ENCODE measurements around the gene AMPD3. TPM values are rescaled to one million over a fixed set of nuclear protein-coding genes. Genes with fewer than 3 reads are reported as not detected.

AMPD3 gene
- total RNA-seq, 1 donor from 2014 or later, result 18.3 TPM

GRCh38 chr11:10500757-10501684, 46.0 kb downstream of the AMPD3 start:
- Mint-ChIP-seq H3K36me3 (ENCODE audit: low read depth) (peaks cover 43% of the 10 kb centered on the region), H3K4me1 (no peaks in the 10 kb centered on the region), H3K9me3 (no peaks in the 10 kb centered on the region), H3K27ac (no peak overlapping the region), H3K4me3 (no peak overlapping the region), H3K27me3 (no peaks in the 10 kb centered on the region)
- intact Hi-C loops (cut with micrococcal nuclease), result no loop called here
- DNase-seq, result no peak

- DNase-seq, result no peak
- Mint-ChIP-seq H3K4me1 (no peaks in the 10 kb centered on the region), H3K4me3 (no peak overlapping the region), H3K36me3 (ENCODE audit: low read depth) (peaks cover 38% of the 10 kb centered on the region), H3K27ac (no peak overlapping the region), H3K27me3 (no peaks in the 10 kb centered on the region), H3K9me3 (no peaks in the 10 kb centered on the region)
- intact Hi-C loops (cut with micrococcal nuclease), result no loop called here
Observed at GRCh38 chr11:10502065-10502680, 47.1 kb downstream of the AMPD3 start.

- intact Hi-C loops (cut with micrococcal nuclease), result no loop called here
Observed at GRCh38 chr11:10502770-10503169, 47.7 kb downstream of the AMPD3 start.

DNA sequence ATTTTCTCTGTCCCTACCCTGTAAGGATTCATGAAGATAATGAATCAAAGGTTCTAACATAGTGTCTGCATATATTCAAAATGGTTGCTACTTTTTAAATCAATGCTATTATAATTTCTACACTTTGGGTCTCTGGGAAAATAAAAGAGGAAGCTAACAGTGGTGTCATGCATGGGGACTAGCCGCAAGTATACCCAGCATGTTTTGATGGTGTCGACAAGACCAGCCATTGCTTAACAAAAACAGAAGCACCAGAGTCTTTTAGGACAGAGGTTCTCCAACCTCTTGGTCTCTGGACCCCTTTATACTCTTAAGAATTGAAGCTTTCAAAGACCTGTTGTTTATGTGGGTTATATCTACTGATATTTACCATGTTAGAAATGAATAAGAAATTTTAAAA, 48.2 kb downstream of the AMPD3 start:
- H3K4me3 Mint-ChIP-seq, result no peak overlapping the region
- no peaks in the 10 kb centered on the region for H3K27me3 Mint-ChIP-seq
- no peaks in the 10 kb centered on the region for H3K4me1 Mint-ChIP-seq
- peaks cover 30% of the 10 kb centered on the region for H3K36me3 Mint-ChIP-seq (ENCODE audit: low read depth)
- H3K27ac Mint-ChIP-seq, result no peak overlapping the region
- no peak for DNase-seq
- intact Hi-C loops (cut with micrococcal nuclease), result no loop called here
- H3K9me3 Mint-ChIP-seq, result no peaks in the 10 kb centered on the region

More at GRCh38 chr11:10502770-10503169, 47.7 kb downstream of the AMPD3 start:
- Mint-ChIP-seq H3K36me3 (ENCODE audit: low read depth) (peaks cover 34% of the 10 kb centered on the region), H3K27ac (no peak overlapping the region), H3K4me1 (no peaks in the 10 kb centered on the region), H3K27me3 (no peaks in the 10 kb centered on the region), H3K4me3 (no peak overlapping the region), H3K9me3 (no peaks in the 10 kb centered on the region)
- no peak for DNase-seq

DNA sequence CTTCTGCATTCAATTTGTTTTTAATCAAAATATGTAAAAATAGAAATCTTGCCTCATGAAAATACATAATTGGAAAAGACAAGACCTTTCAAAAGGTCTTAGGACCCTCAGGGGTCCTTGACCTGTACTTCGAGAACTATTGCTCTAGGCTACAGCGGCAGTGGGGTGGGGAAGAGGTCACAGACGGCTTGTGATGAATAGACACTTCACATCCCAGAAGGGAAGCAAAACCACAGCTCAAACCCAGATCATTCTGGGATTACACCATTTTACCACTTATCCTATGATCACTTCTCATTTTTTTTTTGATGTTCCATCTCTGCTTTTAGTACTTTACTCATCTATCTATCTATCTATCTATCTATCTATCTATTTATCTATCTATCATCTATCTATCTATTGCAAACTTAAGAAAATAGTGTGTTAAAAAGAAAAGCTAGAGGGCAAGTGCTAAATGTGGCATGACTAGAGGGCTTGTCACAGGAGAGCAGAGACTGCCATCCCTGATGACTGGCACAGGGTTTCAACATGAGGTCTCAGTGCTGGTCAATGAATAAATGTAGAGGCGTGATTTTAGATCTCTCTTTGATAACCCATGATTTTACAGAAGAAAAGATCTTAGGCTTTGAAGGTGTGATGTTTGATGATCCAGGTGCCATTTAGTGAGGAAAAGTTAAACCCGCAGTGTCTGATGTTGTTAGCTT, 48.9 kb downstream of the AMPD3 start:
- no peak for DNase-seq
- Mint-ChIP-seq H3K27ac (no peak overlapping the region), H3K9me3 (no peaks in the 10 kb centered on the region), H3K27me3 (no peaks in the 10 kb centered on the region), H3K36me3 (ENCODE audit: low read depth) (peaks cover 30% of the 10 kb centered on the region), H3K4me3 (no peak overlapping the region), H3K4me1 (no peaks in the 10 kb centered on the region)
- intact Hi-C loops (cut with micrococcal nuclease), result no loop called here

- Mint-ChIP-seq H3K9me3 (no peaks in the 10 kb centered on the region), H3K4me3 (no peak overlapping the region), H3K27me3 (no peaks in the 10 kb centered on the region), H3K36me3 (ENCODE audit: low read depth) (peaks cover 30% of the 10 kb centered on the region), H3K27ac (no peak overlapping the region), H3K4me1 (no peaks in the 10 kb centered on the region)
- DNase-seq, result no peak
- intact Hi-C loops (cut with micrococcal nuclease), result no loop called here
Observed at GRCh38 chr11:10504490-10504889, 49.4 kb downstream of the AMPD3 start.

DNA sequence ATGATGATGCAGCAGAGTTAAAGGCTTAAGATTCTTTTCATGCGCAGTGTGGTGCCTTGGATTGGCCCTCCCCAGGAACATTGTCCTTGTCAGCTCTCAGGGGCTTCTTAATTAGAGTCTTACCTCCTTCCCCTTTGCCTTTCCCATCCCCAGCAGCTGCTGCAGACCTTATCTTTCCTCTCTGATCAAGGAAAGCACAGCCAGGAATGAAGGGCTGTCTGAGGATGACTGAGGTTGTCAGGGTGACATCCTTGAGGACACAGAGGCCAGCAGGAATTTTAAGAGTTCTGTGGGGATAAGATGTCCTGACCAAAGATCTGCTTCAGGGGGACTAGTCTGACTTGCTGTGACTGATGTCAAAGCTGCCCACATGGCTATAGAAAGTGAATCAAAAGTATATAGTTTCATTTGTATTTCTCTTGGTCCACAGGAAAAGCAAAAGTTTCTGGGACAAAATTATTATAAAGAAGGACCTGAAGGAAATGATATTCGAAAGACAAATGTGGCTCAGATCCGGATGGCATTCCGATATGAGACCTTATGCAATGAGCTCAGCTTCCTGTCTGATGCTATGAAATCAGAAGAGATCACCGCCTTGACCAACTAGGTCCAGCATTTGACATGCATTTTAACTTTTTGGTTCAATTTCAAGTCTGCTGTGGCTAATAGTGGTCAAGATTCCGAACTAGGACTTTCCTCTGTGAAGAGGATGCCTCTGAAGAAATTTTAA, 50.4 kb downstream of the AMPD3 start:
- Mint-ChIP-seq H3K4me3 (no peak overlapping the region), H3K27ac (no peak overlapping the region), H3K9me3 (no peaks in the 10 kb centered on the region), H3K4me1 (no peaks in the 10 kb centered on the region), H3K36me3 (ENCODE audit: low read depth) (peaks cover 26% of the 10 kb centered on the region), H3K27me3 (no peaks in the 10 kb centered on the region)
- intact Hi-C loops (cut with micrococcal nuclease), result no loop called here
- DNase-seq, result no peak

GRCh38 chr11:10506008-10506370, 50.9 kb downstream of the AMPD3 start:
- Mint-ChIP-seq H3K27ac (no peak overlapping the region), H3K9me3 (no peaks in the 10 kb centered on the region), H3K36me3 (ENCODE audit: low read depth) (peaks cover 27% of the 10 kb centered on the region), H3K4me3 (no peak overlapping the region), H3K4me1 (peaks cover 2% of the 10 kb centered on the region), H3K27me3 (no peaks in the 10 kb centered on the region)
- DNase-seq, result no peak
- intact Hi-C loops (cut with micrococcal nuclease), result no loop called here

GRCh38 chr11:10511181-10511621, 56.1 kb downstream of the AMPD3 start:
- Mint-ChIP-seq H3K4me3 (no peak overlapping the region), H3K27ac (no peak overlapping the region), H3K4me1 (peaks cover 2% of the 10 kb centered on the region), H3K27me3 (no peaks in the 10 kb centered on the region), H3K36me3 (ENCODE audit: low read depth) (peaks cover 18% of the 10 kb centered on the region), H3K9me3 (no peaks in the 10 kb centered on the region)
- no peak for DNase-seq
- intact Hi-C loops (cut with micrococcal nuclease), result no loop called here

GRCh38 chr11:10514202-10514601, 59.1 kb downstream of the AMPD3 start:
- no peak for DNase-seq
- Mint-ChIP-seq H3K27ac (no peak overlapping the region), H3K27me3 (no peaks in the 10 kb centered on the region), H3K4me3 (no peak overlapping the region), H3K4me1 (peaks cover 2% of the 10 kb centered on the region), H3K9me3 (no peaks in the 10 kb centered on the region), H3K36me3 (ENCODE audit: low read depth) (peaks cover 20% of the 10 kb centered on the region)
- intact Hi-C loops (cut with micrococcal nuclease), result no loop called here

DNA sequence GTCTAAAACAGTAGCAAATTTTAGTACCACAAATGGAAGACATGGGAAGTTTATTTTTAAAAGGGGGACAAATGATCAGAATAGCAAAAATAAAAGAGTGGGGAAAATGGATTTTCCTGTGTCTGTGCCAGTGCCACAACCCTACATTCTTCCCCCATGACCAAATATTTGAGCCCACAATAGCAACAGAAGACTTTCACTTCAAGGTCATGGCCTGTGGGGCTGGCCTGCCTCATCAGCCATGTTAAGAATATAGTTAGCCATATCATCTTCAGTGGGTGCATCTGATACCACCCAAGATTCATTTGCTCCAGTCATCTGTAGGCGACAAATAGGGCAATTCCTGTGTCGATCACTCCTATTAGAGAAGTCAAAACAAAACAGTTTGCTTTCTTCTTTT, 59.6 kb downstream of the AMPD3 start:
- intact Hi-C loops (cut with micrococcal nuclease), result no loop called here
- Mint-ChIP-seq H3K9me3 (no peaks in the 10 kb centered on the region), H3K4me3 (no peak overlapping the region), H3K27ac (no peak overlapping the region), H3K36me3 (ENCODE audit: low read depth) (peaks cover 20% of the 10 kb centered on the region), H3K4me1 (peaks cover 2% of the 10 kb centered on the region), H3K27me3 (no peaks in the 10 kb centered on the region)
- DNase-seq, result no peak

- Mint-ChIP-seq H3K36me3 (ENCODE audit: low read depth) (peaks cover 20% of the 10 kb centered on the region), H3K4me3 (no peak overlapping the region), H3K27me3 (no peaks in the 10 kb centered on the region), H3K4me1 (peaks cover 2% of the 10 kb centered on the region), H3K27ac (no peak overlapping the region), H3K9me3 (no peaks in the 10 kb centered on the region)
- intact Hi-C loops (cut with micrococcal nuclease), result no loop called here
- DNase-seq, result no peak
Observed at GRCh38 chr11:10515418-10515817, 60.4 kb downstream of the AMPD3 start.

DNA sequence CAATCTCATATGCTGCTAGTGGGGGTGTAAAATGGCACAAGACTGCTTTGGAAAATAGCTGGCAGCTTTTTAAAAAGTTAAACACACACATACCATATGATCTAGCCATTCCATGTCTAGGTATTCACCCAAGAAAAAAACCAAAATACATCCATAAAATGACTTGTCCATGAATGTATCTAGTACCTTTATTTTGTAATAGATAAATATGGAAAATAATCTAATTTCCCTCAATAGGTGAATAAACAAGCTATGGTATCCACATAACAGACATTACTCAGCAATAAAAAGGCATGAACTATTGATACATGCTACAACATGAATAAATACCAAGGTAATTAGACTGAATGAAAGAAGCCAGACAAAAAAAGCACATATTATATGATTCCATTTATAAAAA, 63.1 kb downstream of the AMPD3 start:
- no peaks in the 10 kb centered on the region for H3K9me3 Mint-ChIP-seq
- no peak for DNase-seq
- H3K4me1 Mint-ChIP-seq, result no peaks in the 10 kb centered on the region
- no peak overlapping the region for H3K4me3 Mint-ChIP-seq
- H3K36me3 Mint-ChIP-seq (ENCODE audit: low read depth), result peaks cover 20% of the 10 kb centered on the region
- H3K27me3 Mint-ChIP-seq, result no peaks in the 10 kb centered on the region
- intact Hi-C loops (cut with micrococcal nuclease), result no loop called here
- H3K27ac Mint-ChIP-seq, result no peak overlapping the region

Data from activated CD4-positive, alpha-beta T cell treated with anti-CD3 and anti-CD28 coated beads, Interleukin-2, amount 10 ng/mL, durations not matched to agents 24 days and 14 days (primary cell).